K562 (cell line): Measurements from ENCODE around the gene HECW1. TPM values are rescaled to one million over a fixed set of nuclear protein-coding genes. Genes with fewer than 3 reads are reported as not detected.

Experiments used
- ATAC-seq: fragments of 200-7000 bp; cut with Tn5 transposase; 3 replicates; pipeline ENCODE4 v1.9.1; 2020; ENCODE audit warnings: moderate library complexity
- BruUV-seq: library from RNA; stranded (reverse); fragments of 400-500 nt; replicated peaks from 2 replicates; lab custom pipeline; 2021; lab: Mats Ljungman, UMichigan
- CTCF ChIA-PET: fragments of 300-600 bp; formaldehyde crosslinking; extraction: SDS; loops from one replicate; lab custom pipeline; 2021; ENCODE audit warnings: low intra/inter-chr PET ratio; lab: Yijun Ruan, JAX
- POLR2A ChIA-PET: fragments of 300-600, 350-650 bp; sonication (Branson Sonifier 250); formaldehyde crosslinking; extraction: SDS; loops from one replicate; lab custom pipeline; 2021; ENCODE audit warnings: antibody characterized with exemption, inconsistent platforms; lab: Yijun Ruan, JAX
- DNase-seq, 4 experiments: peaks; one replicate each; pipeline versions ENCODE4 v3.0.0 to v3.0.0-alpha.2; 2011 to 2018; ENCODE audit warnings: low spot score in 3 of 4, mixed read lengths in 3 of 4; ENCODE audit errors: extremely low read depth in 1 of 4
- FAIRE-seq: peaks from 2 replicates; lab custom pipeline; 2011; peaks lifted over from hg19 to GRCh38; lab: Jason Lieb, UNC
- H2AFZ ChIP-seq: 2 replicates; pipeline ENCODE4 v1.6.0; 2011; ENCODE audit warnings: low read depth, low read length, control low read depth, inconsistent platforms
- H3K27ac ChIP-seq: fragments of 200-600 bp; 3 replicates; pipeline ENCODE4 v1.8.0; 2011; ENCODE audit warnings: low read depth, mild to moderate bottlenecking, control low read depth, inconsistent platforms, low read length, moderate library complexity, mixed read lengths; ENCODE audit errors: extremely low read depth
- H3K27me3 ChIP-seq, 2 experiments: fragments of 300-600 bp in 1 of 2; 2 replicates in 1 of 2; 3 replicates in 1 of 2; pipeline versions ENCODE4 v1.6.0 to v1.8.0; 2011; ENCODE audit warnings: inconsistent platforms in 2 of 2, low read length in 2 of 2, mild to moderate bottlenecking in 1 of 2, mixed read lengths in 1 of 2, moderate library complexity in 1 of 2; ENCODE audit not compliant: control insufficient read depth in 2 of 2, insufficient read depth in 2 of 2
- H3K36me3 ChIP-seq: fragments of 300-600 bp; 3 replicates; pipeline ENCODE4 v1.8.0; 2011; ENCODE audit warnings: mild to moderate bottlenecking, low read length, inconsistent platforms; ENCODE audit not compliant: control insufficient read depth, insufficient read depth
- H3K4me1 ChIP-seq, 2 experiments: fragments of 200-600 bp in 1 of 2; replicated peaks in 1 of 2; 2 replicates in 1 of 2; 3 replicates in 1 of 2; pipeline versions ENCODE4 v1.5.1 to v1.8.0; 2011; ENCODE audit warnings: inconsistent platforms in 2 of 2, low read length in 2 of 2, mild to moderate bottlenecking in 1 of 2, mixed read lengths in 1 of 2, moderate library complexity in 1 of 2; ENCODE audit not compliant: control insufficient read depth in 2 of 2, insufficient read depth in 2 of 2
- H3K4me2 ChIP-seq: 2 replicates; pipeline ENCODE4 v1.6.1; 2011; ENCODE audit warnings: low read length, control low read depth, inconsistent platforms, mixed read lengths; ENCODE audit not compliant: insufficient read depth
- H3K4me3 ChIP-seq: fragments of 200-600 bp; sonication (generic), shearing (Covaris generic); 2 replicates; pipeline ENCODE4 v1.5.1; 2016; ENCODE audit warnings: control low read depth, inconsistent platforms
- H3K79me2 ChIP-seq: fragments of 200-600 bp; 3 replicates; pipeline ENCODE4 v1.8.0; 2011; ENCODE audit warnings: low read length, inconsistent platforms; ENCODE audit not compliant: control insufficient read depth, insufficient read depth
- H3K9ac ChIP-seq, 2 experiments: 2 replicates each; pipeline versions ENCODE4 v1.6.0 to v1.6.1; 2011; ENCODE audit warnings: low read depth in 2 of 2, low read length in 2 of 2, control low read depth in 1 of 2, inconsistent platforms in 1 of 2, mild to moderate bottlenecking in 1 of 2, mixed read lengths in 1 of 2; ENCODE audit not compliant: insufficient read depth in 1 of 2
- H3K9me1 ChIP-seq: one replicate; pipeline ENCODE4 v1.6.0; 2011; ENCODE audit warnings: inconsistent platforms, mild to moderate bottlenecking, low read length, moderate library complexity; ENCODE audit not compliant: control insufficient read depth, insufficient read depth
- H3K9me3 ChIP-seq: replicated peaks from 2 replicates; pipeline ENCODE4 v1.5.1; 2011; ENCODE audit warnings: low read depth, low read length, inconsistent platforms; ENCODE audit not compliant: control insufficient read depth, insufficient read depth
- H4K20me1 ChIP-seq: replicated peaks from 2 replicates; pipeline ENCODE4 v1.6.1; 2011; ENCODE audit warnings: low read length, inconsistent platforms, mixed read lengths; ENCODE audit not compliant: control insufficient read depth, insufficient read depth
- ARID3A ChIP-seq: IDR thresholded peaks from 2 replicates; pipeline ENCODE4 v1.6.1; 2012; ENCODE audit warnings: low read depth, low read length, improper control_type of control experiment, borderline replicate concordance
- BRF1 ChIP-seq: IDR thresholded peaks from 3 replicates; pipeline ENCODE4 v1.6.1; 2011; ENCODE audit warnings: borderline replicate concordance, mild to moderate bottlenecking; ENCODE audit not compliant: insufficient read length; ENCODE audit errors: extremely low read depth
- CBFA2T2 ChIP-seq: fragments of 450-650 bp; conservative IDR thresholded peaks from 2 replicates; pipeline ENCODE4 v1.6.1; 2017; ENCODE audit warnings: mild to moderate bottlenecking
- E2F4 ChIP-seq: sonication (generic); formaldehyde crosslinking; IDR thresholded peaks from 2 replicates; pipeline ENCODE4 v1.8.0; 2022; ENCODE audit warnings: mild to moderate bottlenecking, low read depth, missing genetic modification reagents
- ELK3 ChIP-seq: fragments of 450-650 bp; formaldehyde crosslinking; IDR thresholded peaks from 2 replicates; pipeline ENCODE4 v1.4.0; 2020; ENCODE audit warnings: mild to moderate bottlenecking
- FOXJ3 ChIP-seq: sonication (generic); formaldehyde crosslinking; IDR thresholded peaks from 2 replicates; pipeline ENCODE4 v1.4.0; 2020; ENCODE audit warnings: mild to moderate bottlenecking, missing genetic modification reagents
- HMG20B ChIP-seq: fragments of 250-450 bp; sonication (Bioruptor Pico); IDR thresholded peaks from 2 replicates; pipeline ENCODE4 v1.5.0; 2021; ENCODE audit warnings: mild to moderate bottlenecking
- NCOA4 ChIP-seq: fragments of 450-650 bp; IDR thresholded peaks from 2 replicates; pipeline ENCODE4 v1.6.1; 2018; ENCODE audit warnings: mild to moderate bottlenecking; ENCODE audit not compliant: partially characterized antibody
- NR2C2 ChIP-seq, 2 experiments: fragments of 200-800 bp in 1 of 2; sonication (Bioruptor generic) in 1 of 2; sonication (generic) in 1 of 2; formaldehyde crosslinking in 1 of 2; IDR thresholded peaks; 2 replicates each; pipeline versions ENCODE4 v1.6.1 to v1.8.0; 2016 to 2022; ENCODE audit warnings: mild to moderate bottlenecking in 1 of 2, missing compliant biosample characterization in 1 of 2, missing genetic modification characterization in 1 of 2, missing genetic modification reagents in 1 of 2
- YY1 ChIP-seq, 3 experiments: IDR thresholded peaks; 2 replicates each; pipeline ENCODE4 v1.6.1; 2011; ENCODE audit warnings: low read length in 2 of 3, mild to moderate bottlenecking in 2 of 3, moderate library complexity in 2 of 3, borderline replicate concordance in 1 of 3, control low read depth in 1 of 3, low read depth in 1 of 3; ENCODE audit not compliant: insufficient read depth in 3 of 3, insufficient replicate concordance in 2 of 3, control insufficient read depth in 1 of 3, insufficient read length in 1 of 3; ENCODE audit errors: extremely low read depth in 1 of 3
- ZNF785 ChIP-seq: fragments of 250-450 bp; sonication (Bioruptor Pico); IDR thresholded peaks from 2 replicates; pipeline ENCODE4 v1.4.0; 2020; ENCODE audit warnings: mild to moderate bottlenecking
- WGBS: fragments of 100-300 bp; shearing (Covaris generic); methylation state at CpG from one replicate; pipeline ENCODE4 v1.1.6; 2016; ENCODE audit warnings: low coverage, mixed read lengths; ENCODE audit not compliant: insufficient coverage; ENCODE audit errors: missing lambda C conversion rate; 5-methylcytosine and 5-hydroxymethylcytosine counted together
- in situ Hi-C: fragments of 300-500 bp; cut with MboI; formaldehyde crosslinking; loops from 4 replicates; pipeline ENCODE4 v1.15.0; 2018; ENCODE audit warnings: inconsistent platforms, mixed read lengths
- intact Hi-C: fragments of 100-400 bp; cut with micrococcal nuclease; formaldehyde crosslinking; loops from 2 replicates; pipeline ENCODE4 v1.14.2; 2022
- polyA plus RNA-seq, 8 experiments: library from polyadenylated mRNA; depleted of rRNA in 4 of 8; stranded (reverse) in 5 of 8; unstranded in 3 of 8; fragments of >200 nt; fragmentation: Nextera tagmentation in 2 of 8; fragmentation: Illumina TruSeq in 1 of 8; extraction: Ambion mirVana in 2 of 8; extraction: Trizol in 1 of 8; gene quantifications; 2 replicates each; pipeline versions ENCODE4 v1.2.1 to v1.2.3, GENCODE V29; 2011 to 2014; ENCODE audit warnings: inconsistent platforms in 1 of 8, missing spikeins in 1 of 8
- total RNA-seq, 7 experiments: library from RNA; depleted of rRNA in 6 of 7; stranded (reverse); fragments of >200 nt in 6 of 7; fragmentation: Illumina TruSeq in 2 of 7; extraction: Trizol in 2 of 7; gene quantifications; 2 replicates each; pipeline versions ENCODE4 v1.2.1 to v1.2.3, GENCODE V29; 2011 to 2021; ENCODE audit warnings: low replicate concordance in 1 of 7

The HECW1 gene
- total and polyA plus RNA-seq, 9 of the 15 experiments (the other 6 are each of a cell fraction or from before 2014, with no cell fraction given), result 0.07 to 0.31 (median 0.13) TPM; not detected in 4

GRCh38 chr7:43449577-43449976, 337.1 kb downstream of the HECW1 start:
- BruUV-seq, result no TSS peak
- H3K36me3 ChIP-seq, result no peaks in the 10 kb centered on the region
- ChIA-PET POLR2A (no interaction called here), CTCF (no interaction called here)
- H3K79me2 ChIP-seq, result no peaks in the 10 kb centered on the region
- WGBS, result 0% methylated on average over 3 of the region's 3 CpGs
- no peak overlapping the region for H3K27ac ChIP-seq
- H3K9ac ChIP-seq, result no peak overlapping the region
- in situ Hi-C loops (loop anchor here (10.0 kb wide), 1 partner anchor 385 kb away; no protein-coding TSS in a partner anchor), intact Hi-C loops (no loop called here)
- peaks cover 14 to 15% of the 10 kb centered on the region in 2 experiments; a peak in 4 of 5 replicates for H3K27me3 ChIP-seq
- no peak for TF ChIP-seq NR2C2 (CRISPR knock-in tag; IDR thresholded peaks at IDR 0.05)
- no peak for TF ChIP-seq NR2C2 (tag; IDR thresholded peaks at IDR 0.05)
- TF ChIP-seq ELK3 (CRISPR knock-in tag), result no peak
- TF ChIP-seq FOXJ3, result no peak
- no peak overlapping the region for H2AFZ ChIP-seq
- no peaks in the 10 kb centered on the region for H3K9me3 ChIP-seq
- FAIRE-seq (no peak), DNase-seq (no peak), ATAC-seq (no peak)
- no peaks in the 10 kb centered on the region for H4K20me1 ChIP-seq
- H3K4me2 ChIP-seq, result no peak overlapping the region
- H3K4me1 ChIP-seq, result peaks cover 0 to 9% of the 10 kb centered on the region in 2 experiments; a peak in 2 of 5 replicates
- no peaks in the 10 kb centered on the region for H3K9me1 ChIP-seq
- no peak overlapping the region for H3K4me3 ChIP-seq

GRCh38 chr7:43450894-43451293, 338.4 kb downstream of the HECW1 start:
- intact Hi-C loops, result no loop called here
- ChIA-PET CTCF (no interaction called here), POLR2A (no interaction called here)
- H3K27ac ChIP-seq, result no peak overlapping the region
- H3K9me3 ChIP-seq, result no peaks in the 10 kb centered on the region
- H3K9me1 ChIP-seq, result no peaks in the 10 kb centered on the region
- H3K36me3 ChIP-seq, result no peaks in the 10 kb centered on the region
- H3K79me2 ChIP-seq, result no peaks in the 10 kb centered on the region
- DNase-seq (no peak), FAIRE-seq (no peak), ATAC-seq (no peak)
- in situ Hi-C loops, result no loop called here
- peaks cover 2 to 8% of the 10 kb centered on the region in 2 experiments; a peak in 3 of 5 replicates for H3K27me3 ChIP-seq
- BruUV-seq, result no TSS peak
- H2AFZ ChIP-seq, result no peak overlapping the region
- H3K4me2 ChIP-seq, result no peak overlapping the region
- no peaks in the 10 kb centered on the region for H4K20me1 ChIP-seq
- 2% methylated on average over 3 of the region's 3 CpGs for WGBS
- H3K4me3 ChIP-seq, result no peak overlapping the region
- H3K4me1 ChIP-seq, result no peaks in the 10 kb centered on the region
- no peak overlapping the region for H3K9ac ChIP-seq
- TF ChIP-seq BRF1, result no peak
- no peak for TF ChIP-seq ZNF785 (CRISPR knock-in tag)
- no peak for TF ChIP-seq E2F4 (CRISPR knock-in tag)
- no peak for TF ChIP-seq ARID3A
- no peak for TF ChIP-seq CBFA2T2
- no peak for TF ChIP-seq NCOA4
- TF ChIP-seq YY1 (IDR thresholded peaks at IDR 0.05; ENCODE audit: borderline replicate concordance in 1 of 3, control insufficient read depth in 1 of 3, extremely low read depth in 1 of 3, insufficient read depth in 3 of 3, insufficient read length in 1 of 3, insufficient replicate concordance in 2 of 3, low read depth in 1 of 3, low read length in 2 of 3), result no peak
- TF ChIP-seq HMG20B (CRISPR knock-in tag), result no peak
